NT2/D1 (cell line): ENCODE data around the gene TTLL11.
"Not testable (repeated sequence)": the region's sequence is repeated elsewhere in the genome, so short reads cannot be mapped to it uniquely, and the experiment has no call there.

Source experiments
- DNase-seq: peaks from one replicate; pipeline ENCODE4 v3.0.0-alpha.2; 2011; ENCODE audit warnings: low read depth, low spot score
- H3K27me3 ChIP-seq: 2 replicates; pipeline ENCODE4 v1.6.0; 2011; ENCODE audit warnings: mild to moderate bottlenecking; ENCODE audit not compliant: insufficient read length, insufficient read depth
- H3K36me3 ChIP-seq: 2 replicates; pipeline ENCODE4 v1.6.1; 2011; ENCODE audit warnings: mild to moderate bottlenecking, low read length, mixed read lengths; ENCODE audit not compliant: insufficient read depth, insufficient read length
- H3K4me1 ChIP-seq: 2 replicates; pipeline ENCODE4 v1.5.1; 2011; ENCODE audit not compliant: insufficient read depth, insufficient read length
- H3K4me3 ChIP-seq: 2 replicates; pipeline ENCODE4 v1.5.1; 2011; ENCODE audit warnings: low read depth; ENCODE audit not compliant: insufficient read length
- H3K9ac ChIP-seq: 2 replicates; pipeline ENCODE4 v1.6.0; 2011; ENCODE audit warnings: low read depth; ENCODE audit not compliant: insufficient read length
- H3K9me3 ChIP-seq: 2 replicates; pipeline ENCODE4 v1.5.1; 2011; ENCODE audit warnings: mild to moderate bottlenecking, low read length; ENCODE audit not compliant: insufficient read depth
- SUZ12 ChIP-seq: IDR thresholded peaks from 2 replicates; pipeline ENCODE4 v1.6.1; 2011; ENCODE audit not compliant: insufficient read length, insufficient read depth; ENCODE audit errors: extremely low read depth
- YY1 ChIP-seq: IDR thresholded peaks from 2 replicates; pipeline ENCODE4 v1.6.1; 2011; ENCODE audit not compliant: insufficient read length, insufficient read depth
- ZNF274 ChIP-seq: IDR thresholded peaks from 2 replicates; pipeline ENCODE4 v1.6.1; 2011; ENCODE audit warnings: mild to moderate bottlenecking, low read depth, low read length

TTLL11 gene

GRCh38 chr9:121797081-121797480 is 296.0 kb downstream of the TTLL11 start:
- no peak overlapping the region for H3K4me3 ChIP-seq
- no peak for DNase-seq
- no peaks in the 10 kb centered on the region for H3K27me3 ChIP-seq
- H3K9me3 ChIP-seq, result no peaks in the 10 kb centered on the region
- TF ChIP-seq SUZ12 (no peak), ZNF274 (no peak), YY1 (no peak)
- no peak overlapping the region for H3K9ac ChIP-seq
- no peaks in the 10 kb centered on the region for H3K36me3 ChIP-seq
- no peaks in the 10 kb centered on the region for H3K4me1 ChIP-seq

- H3K27me3 ChIP-seq, H3K36me3 ChIP-seq, H3K4me3 ChIP-seq, H3K9me3 ChIP-seq, DNase-seq, H3K4me1 ChIP-seq, H3K9ac ChIP-seq: not testable (repeated sequence)
These were observed 298.8 kb downstream of the TTLL11 start for GRCh38 chr9:121794334-121794733.

GRCh38 chr9:121792476-121792875 is 300.6 kb downstream of the TTLL11 start:
- not testable (repeated sequence) for H3K27me3 ChIP-seq, H3K9me3 ChIP-seq, DNase-seq, H3K9ac ChIP-seq, H3K4me3 ChIP-seq, H3K36me3 ChIP-seq, H3K4me1 ChIP-seq

GRCh38 chr9:121790841-121791240 is 302.3 kb downstream of the TTLL11 start:
- H3K27me3 ChIP-seq, result no peaks in the 10 kb centered on the region
- no peak for DNase-seq
- TF ChIP-seq ZNF274 (no peak), YY1 (no peak), SUZ12 (no peak)
- H3K9ac ChIP-seq, result no peak overlapping the region
- H3K4me3 ChIP-seq, result no peak overlapping the region
- H3K9me3 ChIP-seq, result peaks cover 3% of the 10 kb centered on the region; the same call in 1 of the 2 replicates
- peaks cover 6% of the 10 kb centered on the region for H3K36me3 ChIP-seq
- H3K4me1 ChIP-seq, result peaks cover 12% of the 10 kb centered on the region

DNA sequence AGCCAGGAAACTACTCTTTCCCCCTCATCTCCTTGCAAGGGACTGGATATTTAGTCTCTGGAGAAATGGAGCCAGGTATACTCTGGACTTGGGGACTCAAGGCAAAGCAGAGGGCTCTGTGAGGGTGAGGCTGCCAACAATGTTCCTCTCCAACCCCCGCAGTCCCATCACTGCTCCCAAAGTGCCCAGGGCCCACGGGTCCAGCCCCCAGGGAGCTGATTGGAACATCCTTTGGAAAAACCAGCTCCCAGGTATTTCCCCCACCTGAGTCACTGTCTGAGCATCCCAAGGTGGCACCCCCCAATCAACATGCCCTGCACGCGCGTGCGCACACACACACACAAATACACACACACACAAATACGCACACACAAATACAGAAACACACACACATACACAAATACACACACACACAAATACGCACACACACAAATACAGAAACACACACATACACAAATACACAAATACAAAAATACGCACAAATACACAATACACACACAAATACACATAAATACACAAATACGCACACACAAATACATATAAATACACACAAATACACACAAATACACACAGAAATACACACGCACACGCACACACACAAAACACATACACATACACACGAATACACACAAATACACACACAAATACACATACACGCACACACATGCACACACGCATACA is 304.3 kb downstream of the TTLL11 start:
- DNase-seq, result no peak
- no peak for TF ChIP-seq SUZ12
- TF ChIP-seq ZNF274, result no peak
- no peak for TF ChIP-seq YY1
- H3K4me3 ChIP-seq, result no peak overlapping the region
- peaks cover 22% of the 10 kb centered on the region for H3K36me3 ChIP-seq
- no peak overlapping the region for H3K9ac ChIP-seq
- H3K9me3 ChIP-seq, result peaks cover 3% of the 10 kb centered on the region; the same call in 1 of the 2 replicates
- H3K27me3 ChIP-seq, result no peaks in the 10 kb centered on the region
- H3K4me1 ChIP-seq, result peaks cover 23% of the 10 kb centered on the region

DNA sequence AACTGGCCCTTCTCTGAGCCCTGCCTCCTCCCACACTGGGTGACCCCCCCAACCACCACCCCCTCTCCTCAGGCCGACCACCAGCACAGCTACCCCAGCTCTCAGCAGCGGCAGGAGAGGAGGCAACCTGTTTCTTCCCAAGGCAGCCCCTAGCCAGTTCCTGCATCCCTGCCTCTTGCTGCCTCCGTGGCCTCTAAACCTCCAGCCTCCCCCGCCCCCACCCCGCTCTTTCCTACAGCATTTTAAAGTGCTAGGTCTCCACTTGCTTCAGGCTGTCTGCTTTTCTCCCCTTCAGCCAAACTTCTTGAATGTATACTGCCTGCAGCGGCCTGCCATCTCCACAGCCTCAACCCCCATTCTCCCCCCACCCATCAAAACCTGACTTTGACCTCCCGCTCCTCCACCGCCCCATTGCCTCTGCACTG is 306.1 kb downstream of the TTLL11 start:
- TF ChIP-seq SUZ12, result no peak
- TF ChIP-seq YY1, result no peak
- no peak for TF ChIP-seq ZNF274
- Histone ChIP-seq H3K9ac (peak overlapping the region; percentile 65), H3K4me1 (peaks cover 32% of the 10 kb centered on the region), H3K9me3 (peaks cover 3% of the 10 kb centered on the region; the same call in 1 of the 2 replicates), H3K4me3 (no peak overlapping the region), H3K36me3 (peaks cover 39% of the 10 kb centered on the region), H3K27me3 (no peaks in the 10 kb centered on the region)
- no peak for DNase-seq

- H3K4me1 ChIP-seq, result peaks cover 32% of the 10 kb centered on the region
- peak overlapping the region; percentile 65 for H3K9ac ChIP-seq
- H3K36me3 ChIP-seq, result peaks cover 44% of the 10 kb centered on the region
- no peaks in the 10 kb centered on the region; the same call in 1 of the 2 replicates for H3K9me3 ChIP-seq
- DNase-seq, result no peak
- no peak overlapping the region for H3K4me3 ChIP-seq
- no peaks in the 10 kb centered on the region for H3K27me3 ChIP-seq
- no peak for TF ChIP-seq SUZ12
- TF ChIP-seq YY1, result no peak
- no peak for TF ChIP-seq ZNF274
These were observed 306.6 kb downstream of the TTLL11 start for GRCh38 chr9:121786543-121786948.
